ENCODE results near the gene TEX22.

Gene TEX22

DNA sequence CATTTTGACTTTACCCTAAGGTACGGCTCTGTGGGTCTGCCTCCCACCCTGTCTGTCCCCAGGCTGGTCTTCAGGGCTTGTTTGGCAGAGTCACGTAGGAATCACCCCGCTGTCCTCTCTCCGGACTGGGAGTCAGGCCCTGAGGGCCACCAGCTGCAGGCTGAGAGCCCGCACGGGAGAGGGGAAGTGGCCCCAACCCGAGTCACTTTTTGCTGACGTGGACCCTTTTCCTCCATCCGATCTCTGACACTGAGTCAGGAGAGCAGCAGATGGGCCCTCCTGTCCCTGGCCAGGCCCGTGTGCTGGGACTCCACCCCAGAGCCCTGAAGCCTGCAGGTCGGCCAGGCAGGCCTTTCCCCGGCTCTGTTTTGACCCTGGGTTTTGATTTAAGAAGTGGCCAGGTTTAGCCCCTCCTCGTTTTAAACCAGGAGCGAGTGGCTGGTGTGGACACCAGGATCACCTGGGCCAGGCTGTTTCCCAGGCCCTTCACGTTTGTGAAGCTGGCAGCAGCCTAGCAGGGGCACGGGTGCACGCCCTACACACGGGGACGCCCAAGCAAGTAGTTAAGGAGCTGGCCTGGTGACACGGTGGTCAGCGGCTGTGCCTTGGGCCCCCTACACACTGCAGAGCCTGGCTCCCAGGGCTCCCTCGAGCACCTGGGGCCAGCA lies 12.5 kb upstream of the TEX22 start:
- DNase-seq = no peak

DNA sequence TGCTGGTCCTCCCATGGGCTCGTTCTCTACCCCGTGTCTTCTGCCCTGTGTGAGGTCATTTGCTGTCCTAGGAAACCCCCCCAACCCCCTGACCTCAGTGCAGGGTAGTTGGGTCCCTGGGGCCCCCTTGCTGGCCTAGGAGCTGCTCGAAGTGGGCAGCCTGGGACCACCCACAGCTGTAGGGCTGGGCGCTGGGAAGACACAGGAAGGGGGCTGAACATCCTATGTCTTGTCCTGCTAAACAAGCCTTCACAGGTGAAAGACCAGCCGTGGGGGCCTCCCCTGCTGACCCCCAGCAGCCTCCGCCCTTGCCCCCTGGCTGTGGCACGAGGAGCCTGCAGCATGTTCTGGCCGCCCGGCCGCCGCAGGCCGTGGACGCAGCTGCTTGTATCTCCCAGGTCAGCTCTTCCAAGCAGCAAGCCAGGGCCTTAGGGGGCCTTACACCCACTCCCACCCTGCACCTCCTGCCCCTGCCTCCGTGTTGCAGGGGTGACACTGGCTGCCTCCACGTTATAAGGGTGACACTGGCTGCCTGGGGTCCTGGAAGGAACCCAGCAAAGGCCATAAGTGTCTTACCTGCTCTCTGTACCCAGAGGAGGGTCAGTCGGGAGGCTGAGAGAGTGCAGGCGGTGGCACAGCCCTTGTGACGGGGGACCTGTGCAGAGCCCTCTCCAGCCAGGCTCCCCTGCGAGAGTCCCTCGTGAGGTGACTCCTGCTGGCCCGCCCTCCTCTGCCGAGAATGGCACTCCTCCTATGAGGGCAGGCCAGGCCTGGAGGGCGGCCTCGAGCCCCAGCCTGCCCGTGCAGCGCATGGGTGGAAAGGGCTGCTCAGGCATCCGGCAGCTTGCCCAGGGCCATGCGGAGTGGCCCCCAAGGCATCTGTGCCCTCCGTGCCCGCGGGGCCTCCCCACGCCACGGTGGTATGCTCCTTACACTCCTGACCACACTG lies 11.5 kb upstream of the TEX22 start:
- no peak for DNase-seq

DNA sequence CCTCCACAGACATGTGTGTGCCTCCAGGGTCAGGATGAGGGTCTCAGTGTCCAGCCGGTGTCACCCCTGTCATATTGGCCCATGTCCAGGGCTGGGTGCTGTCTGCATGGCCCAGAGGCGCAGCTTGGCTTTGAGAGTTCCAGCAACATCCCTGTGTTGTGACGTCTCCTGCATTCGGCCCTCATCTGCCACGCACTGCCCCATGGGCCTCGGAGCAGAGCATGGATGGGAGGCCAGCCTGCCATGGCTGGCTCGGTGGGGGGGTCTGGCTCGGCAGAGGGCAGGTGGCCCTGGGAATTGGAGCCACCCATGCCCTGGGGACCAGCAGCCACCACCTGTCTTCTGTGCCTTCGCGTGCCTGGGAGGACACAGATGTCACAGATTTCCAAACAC lies 10.8 kb upstream of the TEX22 start:
- no peak for DNase-seq

DNA sequence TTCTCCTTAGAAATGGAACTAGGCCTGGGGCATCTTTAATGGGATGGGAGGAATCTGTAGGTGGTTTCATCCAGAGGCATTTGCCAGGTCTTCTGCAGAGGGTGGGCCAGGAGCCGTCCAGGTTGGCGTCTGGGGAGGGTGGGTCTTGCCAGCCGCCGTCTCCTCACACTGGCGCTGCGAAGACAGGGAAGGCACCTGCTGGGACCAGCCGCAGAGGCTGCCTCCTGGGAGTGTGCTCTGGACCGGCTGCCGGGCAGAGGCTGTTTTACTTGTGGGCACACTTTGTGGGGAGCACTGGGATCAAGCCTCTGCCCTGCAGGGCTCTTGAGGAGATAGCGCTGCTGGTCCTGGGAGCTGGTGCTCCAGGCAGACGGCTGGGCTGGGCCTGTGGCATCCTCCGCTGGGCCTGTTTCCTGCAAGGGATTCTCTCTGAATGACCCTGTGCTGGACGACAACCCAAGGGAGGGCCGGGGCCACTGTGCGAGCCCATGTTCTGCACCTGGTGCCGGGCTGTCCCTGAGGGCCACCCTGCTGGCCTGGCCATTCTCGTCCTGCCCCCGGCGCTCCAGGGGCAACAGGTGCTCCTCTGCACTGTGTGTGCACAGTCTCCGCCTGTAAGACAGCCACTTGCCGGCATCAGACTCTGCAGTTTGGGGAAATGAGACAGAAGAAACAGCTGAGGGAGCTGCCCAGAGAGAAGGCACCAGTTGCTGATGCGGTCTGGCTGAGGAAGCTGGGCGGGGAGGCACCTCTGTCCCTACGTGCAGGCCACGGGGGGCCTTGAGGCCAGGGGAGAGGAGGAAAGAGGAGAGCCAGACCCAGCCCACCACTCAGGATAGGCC lies 10.0 kb upstream of the TEX22 start:
- DNase-seq = no peak

DNA sequence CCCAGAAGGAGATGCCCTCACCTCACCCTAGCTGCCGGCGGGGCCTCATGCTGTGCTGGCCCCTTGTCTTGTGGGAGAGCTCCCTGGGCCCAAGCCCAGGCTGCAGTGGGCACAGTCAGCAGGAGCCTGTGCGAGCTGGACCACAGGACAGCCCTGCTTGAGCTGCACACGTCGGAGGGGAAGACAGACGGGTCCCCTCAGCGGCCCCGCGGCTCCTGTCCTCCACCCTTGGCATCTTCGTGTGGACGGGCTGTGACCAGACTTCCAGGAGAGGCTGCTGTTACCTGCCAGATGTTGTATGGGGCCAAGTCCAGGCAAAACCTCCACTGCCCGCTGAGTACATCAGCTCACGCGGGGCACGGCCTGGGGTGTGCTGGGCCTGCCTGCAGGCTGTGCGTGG lies 9.4 kb upstream of the TEX22 start:
- no peak for DNase-seq

DNA sequence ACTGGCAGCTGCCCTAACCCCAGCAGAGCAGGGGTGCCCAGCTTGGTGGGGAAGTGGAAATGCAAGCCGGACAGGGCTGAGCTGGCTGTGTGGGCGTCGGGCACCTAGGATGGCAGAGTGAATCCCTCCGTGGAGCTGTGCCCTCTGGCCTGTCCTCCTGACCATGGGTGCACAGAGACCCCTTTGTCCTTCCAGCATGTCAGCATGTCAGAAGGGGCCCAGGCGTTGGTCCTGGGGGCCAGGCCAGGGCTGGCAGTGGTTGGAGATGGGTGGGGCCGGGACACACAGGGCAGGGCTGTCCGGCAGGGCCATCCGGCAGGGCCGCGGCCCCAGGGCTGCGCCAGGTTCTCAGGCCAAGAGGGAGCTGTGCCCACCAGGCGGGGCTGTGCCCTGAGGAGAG lies 8.8 kb upstream of the TEX22 start:
- DNase-seq = no peak

DNA sequence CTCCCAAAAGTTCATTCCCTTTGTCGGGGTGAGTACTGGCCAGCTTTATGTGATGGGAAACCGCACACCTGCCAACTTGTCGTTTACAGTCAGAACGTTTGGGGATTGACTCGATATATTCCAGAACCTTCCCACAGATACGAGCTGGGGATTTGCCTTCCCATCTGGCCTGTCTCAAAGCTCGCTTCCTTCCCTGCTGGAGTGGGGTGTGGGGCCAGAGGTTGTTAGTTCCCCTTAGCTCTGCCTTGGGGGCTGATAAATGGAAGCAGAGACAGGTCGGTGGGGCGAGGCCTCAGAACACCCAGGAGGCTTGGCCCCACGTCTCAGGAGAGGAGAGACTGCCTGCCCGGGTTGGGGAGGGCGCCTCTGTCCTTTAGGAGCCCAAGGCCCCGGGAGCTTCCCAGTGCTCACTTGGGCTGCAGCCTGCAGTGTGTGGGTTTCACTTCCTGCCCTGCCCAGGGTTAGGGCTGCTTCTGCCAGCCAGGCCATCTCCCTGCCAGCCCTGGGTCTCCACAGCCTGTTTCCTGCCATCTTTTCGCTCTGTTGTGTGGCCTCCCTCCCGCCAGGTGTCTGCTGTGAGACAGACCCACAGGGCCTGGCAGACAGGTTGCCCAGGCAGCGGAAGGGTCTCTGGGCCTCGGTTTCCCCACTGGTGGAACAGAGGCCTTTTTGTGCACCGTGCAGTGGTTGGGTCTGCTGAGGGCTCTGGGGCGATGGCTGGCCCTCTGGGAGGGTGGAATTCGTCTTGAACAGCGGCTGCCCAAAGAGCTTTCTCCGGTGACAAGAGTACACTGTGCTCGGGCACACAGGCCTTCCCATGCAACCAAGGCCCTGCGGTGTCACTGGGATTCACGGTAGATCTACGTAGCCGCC lies 8.1 kb upstream of the TEX22 start:
- no peak for DNase-seq

DNA sequence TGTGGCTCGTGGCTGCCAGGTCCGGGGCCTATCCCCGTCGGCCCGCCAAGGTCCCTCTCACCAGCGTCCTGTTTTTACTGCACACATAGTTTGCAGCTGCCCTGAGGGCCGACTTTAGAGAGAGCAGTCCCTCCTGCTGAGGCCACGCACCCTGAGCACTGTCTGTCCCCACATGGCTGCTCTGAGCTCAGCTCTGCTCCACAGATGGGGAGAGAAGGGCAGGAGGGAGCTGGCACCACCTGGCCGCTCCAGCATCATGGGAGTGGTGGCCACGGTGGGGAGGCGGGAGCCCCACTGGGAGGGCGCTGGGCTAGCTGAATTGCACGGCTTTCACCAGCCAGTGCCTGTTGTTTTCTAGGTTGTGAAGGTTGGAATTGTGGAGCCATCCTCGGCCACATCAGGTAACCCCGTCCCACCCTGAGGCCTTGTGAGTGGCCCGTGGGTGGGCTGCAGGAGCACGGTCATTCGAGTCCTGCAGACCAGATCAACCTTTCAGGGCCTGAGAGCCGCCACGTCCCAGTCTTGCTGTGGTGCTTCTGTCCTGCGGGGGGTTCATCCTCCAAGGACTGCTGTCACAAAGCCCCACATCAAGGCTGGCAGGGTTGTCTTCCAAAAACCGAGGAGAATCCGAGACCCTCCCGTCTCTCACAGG lies 7.4 kb upstream of the TEX22 start:
- DNase-seq = no peak

DNA sequence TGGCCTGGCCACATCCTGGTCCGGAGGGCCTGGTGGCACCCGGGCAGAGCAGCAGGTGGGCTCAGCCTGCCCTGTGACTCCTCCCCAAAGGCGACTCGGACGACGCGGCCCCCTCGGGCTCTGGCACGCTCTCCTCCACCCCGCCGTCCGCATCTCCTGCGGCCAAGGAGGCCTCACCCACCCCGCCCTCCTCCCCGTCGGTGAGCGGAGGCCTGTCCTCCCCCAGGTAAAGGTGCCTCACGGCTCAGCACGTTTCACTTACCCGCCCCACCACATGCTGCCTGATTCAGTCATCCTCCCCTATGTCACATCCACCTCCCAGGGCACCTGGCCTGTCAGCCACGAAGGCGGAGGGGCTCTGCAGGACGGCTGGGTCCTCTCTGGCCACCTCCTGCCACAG lies 6.8 kb upstream of the TEX22 start:
- no peak for DNase-seq

DNA sequence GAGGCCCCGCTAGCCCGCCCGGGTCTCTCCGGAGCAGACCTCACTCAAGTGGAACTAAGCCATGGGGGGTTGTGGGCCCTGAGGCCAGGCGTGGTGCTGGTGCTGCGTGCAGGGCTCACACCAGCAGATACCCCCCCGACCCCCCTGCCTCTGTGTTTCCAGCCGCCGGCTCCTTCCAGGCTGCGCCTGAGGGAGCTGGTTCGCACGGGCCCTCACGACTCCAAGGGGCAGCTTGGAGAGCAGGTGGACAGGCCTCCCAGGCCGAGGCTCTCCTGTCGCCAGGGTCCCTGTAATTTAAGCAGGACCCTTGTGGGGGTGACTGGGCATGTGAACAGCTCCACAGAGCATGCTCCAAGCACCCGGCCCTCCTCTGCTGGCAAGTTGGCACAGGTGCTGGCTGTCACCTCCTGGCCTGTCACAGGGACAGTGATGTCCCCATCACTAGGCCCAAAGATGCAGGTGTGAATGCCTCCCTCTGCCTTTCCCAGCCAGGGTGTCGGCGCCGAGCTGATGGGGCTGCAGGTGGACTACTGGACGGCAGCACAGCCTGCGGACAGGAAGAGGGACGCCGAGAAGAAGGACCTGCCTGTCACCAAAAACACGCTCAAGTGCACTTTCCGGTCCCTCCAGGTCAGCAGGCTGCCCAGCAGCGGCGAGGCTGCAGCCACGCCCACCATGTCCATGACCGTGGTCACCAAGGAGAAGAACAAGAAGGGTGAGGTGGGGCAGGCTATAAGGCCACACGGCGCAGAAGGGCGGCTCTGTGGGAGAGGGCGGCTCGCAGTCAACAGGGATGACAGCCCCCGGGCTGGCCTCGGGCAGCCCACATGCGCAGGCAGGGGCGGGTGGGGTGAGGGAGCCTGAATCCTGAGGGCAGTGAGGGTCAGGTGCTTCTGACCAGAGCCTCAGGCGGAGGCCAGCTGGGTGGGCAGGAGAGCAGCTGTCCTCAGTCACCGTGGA lies 5.9 kb upstream of the TEX22 start:
- DNase-seq = no peak

DNA sequence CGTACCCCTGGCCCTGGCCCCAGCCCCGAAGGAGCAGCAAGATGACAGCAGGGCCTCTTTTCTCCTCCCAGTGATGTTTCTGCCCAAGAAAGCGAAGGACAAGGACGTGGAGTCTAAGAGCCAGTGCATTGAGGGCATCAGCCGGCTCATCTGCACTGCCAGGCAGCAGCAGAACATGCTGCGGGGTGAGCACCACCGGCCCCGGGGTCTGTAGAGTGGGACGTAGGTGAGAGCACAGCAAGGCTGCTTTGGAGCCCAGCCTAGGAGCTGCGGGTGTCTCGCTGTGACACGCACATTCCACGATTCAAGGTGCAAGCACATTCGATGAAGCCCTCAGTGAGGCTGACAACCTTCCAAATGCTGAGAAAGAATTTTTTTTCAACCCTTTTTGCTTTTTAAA lies 5.2 kb upstream of the TEX22 start:
- DNase-seq = no peak

DNA sequence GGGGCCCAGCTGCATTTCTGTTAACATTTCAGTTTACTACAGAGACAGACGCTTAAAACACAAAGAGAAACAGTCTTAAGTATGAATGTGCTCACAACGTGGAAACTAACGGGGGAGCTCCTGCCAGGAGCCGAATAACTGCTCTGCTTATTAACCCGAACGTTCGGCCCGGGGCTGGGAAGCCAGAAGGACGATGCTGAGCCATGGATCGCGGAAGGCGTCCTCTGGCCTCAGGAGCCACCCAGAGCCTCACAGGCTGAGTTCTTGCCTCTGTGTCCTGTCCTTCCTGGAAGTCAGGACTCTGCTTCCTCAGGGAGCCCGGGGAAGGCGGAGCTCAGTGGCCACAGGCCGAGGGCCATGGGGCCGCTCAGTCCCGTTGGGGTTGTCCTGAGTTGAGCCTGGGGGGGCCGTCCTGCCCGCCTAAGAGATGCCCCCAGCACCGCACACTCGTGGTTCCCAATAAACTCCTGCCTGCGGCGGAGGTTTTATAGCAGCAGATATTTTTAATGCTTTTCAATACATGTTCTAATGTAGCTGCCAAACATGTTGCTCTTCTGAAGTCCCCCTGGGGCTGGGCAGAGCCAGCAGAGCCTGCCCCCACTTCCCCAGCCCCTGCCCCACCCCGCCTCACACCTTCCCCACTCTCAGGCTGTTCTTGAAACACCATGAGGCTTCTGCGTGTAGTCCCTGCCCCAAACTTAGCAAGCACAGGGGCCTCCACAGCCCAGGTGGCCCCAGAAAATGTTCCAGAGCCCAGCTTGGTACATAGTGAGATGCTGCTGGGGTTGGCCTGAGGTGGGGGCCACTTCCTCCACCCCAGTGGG lies 3.4 kb upstream of the TEX22 start:
- DNase-seq = no peak

DNA sequence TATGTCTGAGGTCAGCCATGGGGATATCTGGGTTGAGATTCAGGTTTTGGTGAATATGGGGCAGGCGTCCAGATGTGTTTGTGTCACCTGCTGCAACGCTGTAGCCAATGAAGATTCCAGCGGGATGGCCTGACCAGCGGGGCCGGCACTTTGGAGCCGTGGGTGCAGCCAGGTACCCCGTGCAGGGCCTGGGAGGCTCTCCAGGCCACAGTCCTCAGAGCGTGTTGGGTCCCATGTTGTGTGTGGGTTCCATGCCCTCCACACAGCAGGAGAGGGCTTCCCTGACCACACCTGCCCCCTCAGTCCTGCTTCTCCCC lies 2.8 kb upstream of the TEX22 start:
- DNase-seq = no peak

DNA sequence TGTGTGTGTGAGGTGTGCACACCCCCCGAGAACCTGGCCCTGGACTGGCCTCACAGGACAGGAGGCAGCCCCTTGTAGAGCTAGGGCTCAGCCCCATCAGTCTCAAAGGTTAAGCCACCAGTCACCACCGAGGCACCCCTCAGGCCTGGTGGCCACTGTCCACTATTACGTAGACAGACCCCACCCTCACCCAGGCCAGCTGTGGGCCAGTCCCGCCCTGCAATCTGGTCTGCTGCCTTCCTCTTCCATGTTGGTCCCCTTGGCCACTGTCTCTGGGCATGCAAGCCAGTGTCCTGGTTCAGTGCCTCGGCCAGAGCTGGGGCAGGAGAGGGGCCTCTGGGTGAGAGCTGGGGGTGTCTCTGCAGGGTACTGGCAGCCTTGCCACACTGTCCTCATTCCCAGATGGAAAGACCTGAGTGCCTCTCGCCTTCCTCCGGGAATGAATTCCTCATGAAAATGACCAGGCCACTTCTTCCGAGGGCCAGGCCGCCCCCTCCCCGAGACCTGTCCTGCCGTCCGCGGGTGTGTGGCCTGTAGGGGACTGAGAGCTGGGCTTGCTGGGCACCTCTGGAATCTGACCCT lies 897 bp upstream of the TEX22 start:
- DNase-seq = no peak

DNA sequence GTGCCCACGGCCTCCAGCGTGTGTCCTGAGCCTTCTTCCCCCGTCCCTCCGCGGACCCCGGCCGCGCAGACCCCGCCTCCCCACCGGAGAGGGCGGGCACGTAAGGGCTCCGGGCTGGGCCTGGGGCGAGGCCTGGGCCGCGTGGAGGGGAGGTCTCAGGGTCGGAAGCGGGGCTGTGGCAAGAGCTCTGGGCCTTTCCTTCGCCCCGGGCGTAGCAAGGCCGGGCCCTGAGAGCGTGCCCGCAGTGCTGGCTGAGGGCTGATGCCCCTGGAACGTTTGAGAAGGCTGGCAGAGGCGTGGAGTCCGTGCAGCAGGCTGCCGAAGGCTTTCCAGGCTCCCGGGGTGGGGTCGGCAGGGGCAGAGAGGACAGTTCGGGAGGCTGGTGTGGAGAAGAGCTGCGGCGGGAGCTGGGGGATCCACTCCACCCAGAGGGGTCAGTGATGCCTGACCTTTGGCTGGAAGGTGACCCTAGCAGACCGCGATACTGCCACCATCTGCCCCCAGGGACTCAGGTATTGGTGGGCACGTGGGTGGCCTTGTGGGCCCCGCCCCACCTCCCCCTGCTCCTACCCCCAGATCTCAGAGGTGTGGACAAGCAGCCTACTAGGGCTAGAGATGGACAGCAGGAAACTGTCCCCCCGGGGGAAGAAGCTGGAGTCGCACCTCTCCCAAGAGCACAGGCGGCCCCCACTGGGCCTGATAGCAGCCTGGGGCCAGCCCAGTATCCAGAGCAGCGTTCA lies 558 bp downstream of the TEX22 start:
- no peak for DNase-seq

DNA sequence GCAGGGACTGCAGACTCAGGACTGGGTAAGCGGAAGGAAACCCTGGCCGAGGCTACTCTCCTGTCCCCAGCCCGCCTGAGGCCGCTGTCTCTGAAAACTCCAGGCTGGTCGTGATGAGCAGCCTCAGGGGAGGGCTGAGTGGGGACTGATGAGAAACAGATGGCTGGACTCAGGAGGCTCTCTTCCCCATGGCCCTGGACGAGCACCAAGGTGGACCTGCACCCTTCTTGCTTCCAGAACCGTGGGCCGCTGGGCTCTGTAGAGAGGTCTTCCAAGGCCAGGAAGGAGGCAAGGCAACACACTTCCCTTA lies 1.1 kb downstream of the TEX22 start:
- DNase-seq = no peak

DNA sequence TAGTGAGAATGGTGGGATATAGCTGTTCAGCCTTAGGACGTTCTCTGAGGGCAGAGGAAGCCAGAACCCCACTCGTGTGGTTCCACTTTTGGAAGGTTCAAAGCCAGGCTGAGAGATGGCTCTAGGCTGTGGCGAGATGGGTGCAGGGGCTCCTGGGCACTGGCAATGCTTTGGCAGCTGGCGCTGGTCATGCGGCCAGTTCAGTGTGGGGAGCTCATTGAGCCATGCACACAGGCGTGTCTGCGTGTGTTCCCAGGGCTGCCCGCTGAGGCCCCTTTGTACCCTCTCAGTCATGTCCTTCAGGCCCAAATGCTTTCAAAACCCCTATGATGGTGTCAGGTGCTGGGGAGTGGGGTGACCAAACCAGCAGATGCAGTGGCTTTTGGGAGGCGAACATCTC lies 1.7 kb downstream of the TEX22 start:
- no peak for DNase-seq

DNA sequence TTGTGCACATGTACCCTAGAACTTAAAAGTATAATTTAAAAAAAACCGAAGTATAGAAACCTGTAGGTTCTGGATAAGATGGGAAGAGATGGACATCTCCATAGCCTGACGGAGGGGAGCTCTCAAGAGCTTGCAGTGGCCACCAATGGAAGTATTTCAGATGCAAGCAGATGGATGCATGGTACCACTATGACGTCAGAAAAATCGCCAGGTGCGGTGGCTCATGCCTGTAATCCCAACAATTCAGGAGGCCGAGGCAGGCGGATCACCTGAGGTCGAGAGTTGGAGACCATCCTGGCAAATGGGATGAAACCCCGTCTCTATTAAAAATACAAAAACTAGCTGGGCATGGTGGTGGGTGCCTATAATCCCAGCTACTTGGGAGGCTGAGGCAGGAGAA lies 3.4 kb downstream of the TEX22 start:
- no peak for DNase-seq

DNA sequence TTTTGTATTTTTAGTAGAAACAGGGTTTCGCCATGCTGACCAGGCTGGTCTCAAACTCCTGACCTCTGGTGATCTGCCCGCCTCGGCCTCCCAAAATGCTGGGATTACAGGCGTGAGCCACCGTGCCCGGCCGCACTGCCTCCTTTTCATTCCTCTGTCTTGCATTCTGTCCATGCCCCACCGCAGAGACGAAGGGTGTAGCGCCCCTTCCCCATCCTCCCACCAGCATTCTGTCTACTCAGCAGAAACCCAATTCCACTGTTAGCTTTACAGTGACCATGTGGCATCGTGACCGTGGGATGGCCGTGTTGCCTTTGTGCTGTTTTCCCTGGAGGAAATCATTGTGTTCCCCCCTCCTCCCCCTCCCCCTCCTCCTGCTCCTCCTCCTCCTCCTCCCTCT lies 10.3 kb downstream of the TEX22 start:
- DNase-seq = no peak
